Mammary epithelial cell (primary cell): Measurements from ENCODE around the gene SLC43A2.
A peak's percentile ranks its signal among the peaks of the same experiment; 100 is the strongest.

Experiments used
- EZH2 ChIP-seq: IDR thresholded peaks from 2 replicates; pipeline ENCODE4 v1.6.1; 2012; ENCODE audit warnings: low read length, inconsistent platforms, borderline replicate concordance
- TF ChIP-seq, protein P1 (sequence below), 2 donors: IDR thresholded peaks in 1 of 2; conservative IDR thresholded peaks in 1 of 2; 2 replicates each; pipeline ENCODE4 v1.5.1; 2011 to 2012; ENCODE audit warnings: inconsistent platforms in 2 of 2, low read length in 2 of 2, mild to moderate bottlenecking in 2 of 2, control low read depth in 1 of 2, low read depth in 1 of 2; ENCODE audit not compliant: insufficient read depth in 1 of 2; ENCODE audit errors: extremely low read depth in 1 of 2

DNA sequence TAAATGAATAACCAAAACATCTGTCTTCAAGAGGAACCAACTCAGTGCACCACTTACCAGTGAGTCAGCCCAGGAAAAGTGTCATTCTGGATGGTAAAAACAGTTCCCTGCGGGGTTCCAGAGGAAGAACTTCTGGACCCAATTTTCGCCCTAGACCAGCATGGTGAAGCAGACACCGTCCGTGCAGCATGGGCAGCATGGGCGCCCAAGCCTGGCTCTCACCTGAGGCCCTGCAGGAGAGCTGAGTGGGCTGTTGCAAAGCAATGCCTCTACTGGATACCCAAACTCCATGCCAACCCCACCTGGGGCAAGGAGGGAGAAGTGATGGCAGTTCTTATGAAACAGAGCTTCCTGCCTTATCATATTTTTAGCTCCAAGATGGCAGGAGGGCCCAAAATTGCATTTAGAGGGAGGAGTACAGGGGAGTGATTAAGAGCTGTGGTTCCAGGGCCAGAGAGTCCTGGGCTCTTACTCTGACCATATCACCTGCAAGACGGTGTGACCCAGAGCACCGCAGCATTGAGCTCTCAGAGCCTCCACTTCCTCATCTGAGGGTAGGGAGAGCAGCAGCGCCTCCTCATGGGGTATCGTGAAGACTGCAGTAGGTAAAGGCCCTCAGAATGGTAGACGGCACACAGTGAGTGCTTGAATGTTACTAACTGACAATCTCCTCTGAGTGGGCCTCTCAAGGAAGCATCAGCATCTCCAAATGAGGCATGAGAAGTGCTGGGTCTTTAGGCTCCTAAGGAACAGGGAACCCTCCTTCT lies 95.6 kb downstream of the SLC43A2 start:
- TF ChIP-seq, protein P1, sequence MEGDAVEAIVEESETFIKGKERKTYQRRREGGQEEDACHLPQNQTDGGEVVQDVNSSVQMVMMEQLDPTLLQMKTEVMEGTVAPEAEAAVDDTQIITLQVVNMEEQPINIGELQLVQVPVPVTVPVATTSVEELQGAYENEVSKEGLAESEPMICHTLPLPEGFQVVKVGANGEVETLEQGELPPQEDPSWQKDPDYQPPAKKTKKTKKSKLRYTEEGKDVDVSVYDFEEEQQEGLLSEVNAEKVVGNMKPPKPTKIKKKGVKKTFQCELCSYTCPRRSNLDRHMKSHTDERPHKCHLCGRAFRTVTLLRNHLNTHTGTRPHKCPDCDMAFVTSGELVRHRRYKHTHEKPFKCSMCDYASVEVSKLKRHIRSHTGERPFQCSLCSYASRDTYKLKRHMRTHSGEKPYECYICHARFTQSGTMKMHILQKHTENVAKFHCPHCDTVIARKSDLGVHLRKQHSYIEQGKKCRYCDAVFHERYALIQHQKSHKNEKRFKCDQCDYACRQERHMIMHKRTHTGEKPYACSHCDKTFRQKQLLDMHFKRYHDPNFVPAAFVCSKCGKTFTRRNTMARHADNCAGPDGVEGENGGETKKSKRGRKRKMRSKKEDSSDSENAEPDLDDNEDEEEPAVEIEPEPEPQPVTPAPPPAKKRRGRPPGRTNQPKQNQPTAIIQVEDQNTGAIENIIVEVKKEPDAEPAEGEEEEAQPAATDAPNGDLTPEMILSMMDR (conservative IDR thresholded peaks at IDR 0.05 in 1 of 2, IDR thresholded peaks at IDR 0.05 in 1 of 2; ENCODE audit: extremely low read depth in 1 of 2, insufficient read depth in 1 of 2, low read depth in 1 of 2, low read length in 2 of 2) = peak; percentile 2 to 26
- TF ChIP-seq EZH2 = no peak
